HEK293 (cell line): ENCODE measurements around the gene FOSL1.

Experiments used
- EGR2 ChIP-seq: fragments of 450-650 bp; formaldehyde crosslinking; IDR thresholded peaks from 2 replicates; pipeline ENCODE4 v1.5.1; 2016; ENCODE audit warnings: low read depth, missing biosample characterization, missing genetic modification characterization
- KLF10 ChIP-seq: fragments of 450-650 bp; IDR thresholded peaks from 2 replicates; pipeline ENCODE4 v1.5.1; 2018; ENCODE audit warnings: missing biosample characterization, mild to moderate bottlenecking, missing genetic modification characterization
- MEIS1 ChIP-seq: sonication (generic); formaldehyde crosslinking; IDR thresholded peaks from 2 replicates; pipeline ENCODE4 v1.8.1; 2022; ENCODE audit warnings: missing genetic modification reagents, mild to moderate bottlenecking, borderline replicate concordance
- MYNN ChIP-seq: fragments of 450-650 bp; formaldehyde crosslinking; IDR thresholded peaks from 2 replicates; pipeline ENCODE4 v1.5.1; 2016; ENCODE audit warnings: missing biosample characterization, missing genetic modification characterization, borderline replicate concordance
- TRIM28 ChIP-seq: IDR thresholded peaks from 2 replicates; pipeline ENCODE4 v1.6.1; 2011; ENCODE audit warnings: low read length, control low read depth, borderline replicate concordance
- WT1 ChIP-seq: fragments of 450-650 bp; formaldehyde crosslinking; IDR thresholded peaks from 2 replicates; pipeline ENCODE4 v1.5.1; 2016; ENCODE audit warnings: missing biosample characterization, missing genetic modification characterization
- YY2 ChIP-seq: fragments of 450-650 bp; formaldehyde crosslinking; IDR thresholded peaks from 2 replicates; pipeline ENCODE4 v1.5.1; 2016; ENCODE audit warnings: missing biosample characterization, missing genetic modification characterization
- ZNF10 ChIP-seq: fragments of 450-650 bp; formaldehyde crosslinking; IDR thresholded peaks from 2 replicates; pipeline ENCODE4 v1.5.1; 2017; ENCODE audit warnings: missing biosample characterization, missing genetic modification characterization
- ZNF140 ChIP-seq: fragments of 450-650 bp; formaldehyde crosslinking; IDR thresholded peaks from 2 replicates; pipeline ENCODE4 v1.5.1; 2016; ENCODE audit warnings: missing biosample characterization, missing genetic modification characterization
- ZNF157 ChIP-seq: fragments of 450-650 bp; formaldehyde crosslinking; IDR thresholded peaks from 2 replicates; pipeline ENCODE4 v1.5.1; 2016; ENCODE audit warnings: missing biosample characterization, missing genetic modification characterization
- ZNF169 ChIP-seq: fragments of 450-650 bp; formaldehyde crosslinking; IDR thresholded peaks from 2 replicates; pipeline ENCODE4 v1.5.1; 2016; ENCODE audit warnings: missing biosample characterization, missing genetic modification characterization
- ZNF175 ChIP-seq: fragments of 450-650 bp; formaldehyde crosslinking; IDR thresholded peaks from 2 replicates; pipeline ENCODE4 v1.5.1; 2016; ENCODE audit warnings: missing biosample characterization, missing genetic modification characterization
- ZNF2 ChIP-seq: fragments of 450-650 bp; formaldehyde crosslinking; IDR thresholded peaks from 2 replicates; pipeline ENCODE4 v1.5.1; 2016; ENCODE audit warnings: missing biosample characterization, missing genetic modification characterization
- ZNF211 ChIP-seq: fragments of 450-650 bp; formaldehyde crosslinking; IDR thresholded peaks from 2 replicates; pipeline ENCODE4 v1.5.1; 2016; ENCODE audit warnings: low read depth, missing biosample characterization, missing genetic modification characterization
- ZNF239 ChIP-seq: fragments of 450-650 bp; formaldehyde crosslinking; IDR thresholded peaks from 2 replicates; pipeline ENCODE4 v1.5.1; 2016; ENCODE audit warnings: missing biosample characterization, missing genetic modification characterization
- ZNF292 ChIP-seq: fragments of 450-650 bp; formaldehyde crosslinking; IDR thresholded peaks from 2 replicates; pipeline ENCODE4 v1.5.1; 2016; ENCODE audit warnings: low read depth, missing biosample characterization, missing genetic modification characterization, borderline replicate concordance
- ZNF366 ChIP-seq: fragments of 450-650 bp; formaldehyde crosslinking; conservative IDR thresholded peaks from 2 replicates; pipeline ENCODE4 v1.5.1; 2016; ENCODE audit warnings: missing biosample characterization, missing genetic modification characterization
- ZNF398 ChIP-seq: fragments of 450-650 bp; formaldehyde crosslinking; IDR thresholded peaks from 2 replicates; pipeline ENCODE4 v1.5.1; 2017; ENCODE audit warnings: missing biosample characterization, missing genetic modification characterization
- ZNF416 ChIP-seq: fragments of 450-650 bp; formaldehyde crosslinking; IDR thresholded peaks from 2 replicates; pipeline ENCODE4 v1.5.1; 2016; ENCODE audit warnings: missing biosample characterization, missing genetic modification characterization
- ZNF433 ChIP-seq: fragments of 450-650 bp; formaldehyde crosslinking; IDR thresholded peaks from 2 replicates; pipeline ENCODE4 v1.5.1; 2016; ENCODE audit warnings: missing biosample characterization, missing genetic modification characterization, low read depth
- ZNF560 ChIP-seq: fragments of 450-650 bp; formaldehyde crosslinking; IDR thresholded peaks from 2 replicates; pipeline ENCODE4 v1.5.1; 2017; ENCODE audit warnings: missing biosample characterization, missing genetic modification characterization, borderline replicate concordance
- ZNF677 ChIP-seq: fragments of 450-650 bp; IDR thresholded peaks from 2 replicates; pipeline ENCODE4 v1.5.0; 2018; ENCODE audit warnings: missing biosample characterization, mild to moderate bottlenecking, missing genetic modification characterization, moderate library complexity
- ZNF777 ChIP-seq: fragments of 450-650 bp; formaldehyde crosslinking; IDR thresholded peaks from 2 replicates; pipeline ENCODE4 v1.5.1; 2017; ENCODE audit warnings: missing biosample characterization, missing genetic modification characterization, borderline replicate concordance
- ZNF791 ChIP-seq: fragments of 450-650 bp; formaldehyde crosslinking; IDR thresholded peaks from 2 replicates; pipeline ENCODE4 v1.5.1; 2016; ENCODE audit warnings: missing biosample characterization, missing genetic modification characterization
- ZNF837 ChIP-seq: fragments of 450-650 bp; formaldehyde crosslinking; IDR thresholded peaks from 2 replicates; pipeline ENCODE4 v1.5.1; 2016; ENCODE audit warnings: missing biosample characterization, missing genetic modification characterization
- ZXDB ChIP-seq: fragments of 450-650 bp; formaldehyde crosslinking; IDR thresholded peaks from 2 replicates; pipeline ENCODE4 v1.5.1; 2016; ENCODE audit warnings: missing biosample characterization, missing genetic modification characterization
- TF ChIP-seq, protein P1 (sequence below): fragments of 450-650 bp; formaldehyde crosslinking; conservative IDR thresholded peaks from 2 replicates; pipeline ENCODE4 v1.5.1; 2016; ENCODE audit warnings: low read depth, missing biosample characterization, missing genetic modification characterization
- TF ChIP-seq, protein P2 (sequence below): fragments of 450-650 bp; formaldehyde crosslinking; IDR thresholded peaks from 2 replicates; pipeline ENCODE4 v1.5.1; 2016; ENCODE audit warnings: missing biosample characterization, missing genetic modification characterization
- TF ChIP-seq, protein P3 (sequence below): IDR thresholded peaks from 2 replicates; pipeline ENCODE4 v1.6.1; 2011; ENCODE audit warnings: mild to moderate bottlenecking, low read depth, low read length, borderline replicate concordance
- TF ChIP-seq, protein P4 (sequence below): fragments of 450-650 bp; formaldehyde crosslinking; IDR thresholded peaks from 2 replicates; pipeline ENCODE4 v1.5.0; 2017; ENCODE audit warnings: missing biosample characterization, missing genetic modification characterization, borderline replicate concordance

The FOSL1 gene

GRCh38 chr11:65891219-65892136, 8.7 kb downstream of the FOSL1 start (continued):
- no peak for TF ChIP-seq ZNF791 (tag by site-specific recombination)
- TF ChIP-seq ZNF560 (tag by site-specific recombination), result no peak
- TF ChIP-seq ZNF175 (tag by site-specific recombination), result no peak
- TF ChIP-seq, protein P1, sequence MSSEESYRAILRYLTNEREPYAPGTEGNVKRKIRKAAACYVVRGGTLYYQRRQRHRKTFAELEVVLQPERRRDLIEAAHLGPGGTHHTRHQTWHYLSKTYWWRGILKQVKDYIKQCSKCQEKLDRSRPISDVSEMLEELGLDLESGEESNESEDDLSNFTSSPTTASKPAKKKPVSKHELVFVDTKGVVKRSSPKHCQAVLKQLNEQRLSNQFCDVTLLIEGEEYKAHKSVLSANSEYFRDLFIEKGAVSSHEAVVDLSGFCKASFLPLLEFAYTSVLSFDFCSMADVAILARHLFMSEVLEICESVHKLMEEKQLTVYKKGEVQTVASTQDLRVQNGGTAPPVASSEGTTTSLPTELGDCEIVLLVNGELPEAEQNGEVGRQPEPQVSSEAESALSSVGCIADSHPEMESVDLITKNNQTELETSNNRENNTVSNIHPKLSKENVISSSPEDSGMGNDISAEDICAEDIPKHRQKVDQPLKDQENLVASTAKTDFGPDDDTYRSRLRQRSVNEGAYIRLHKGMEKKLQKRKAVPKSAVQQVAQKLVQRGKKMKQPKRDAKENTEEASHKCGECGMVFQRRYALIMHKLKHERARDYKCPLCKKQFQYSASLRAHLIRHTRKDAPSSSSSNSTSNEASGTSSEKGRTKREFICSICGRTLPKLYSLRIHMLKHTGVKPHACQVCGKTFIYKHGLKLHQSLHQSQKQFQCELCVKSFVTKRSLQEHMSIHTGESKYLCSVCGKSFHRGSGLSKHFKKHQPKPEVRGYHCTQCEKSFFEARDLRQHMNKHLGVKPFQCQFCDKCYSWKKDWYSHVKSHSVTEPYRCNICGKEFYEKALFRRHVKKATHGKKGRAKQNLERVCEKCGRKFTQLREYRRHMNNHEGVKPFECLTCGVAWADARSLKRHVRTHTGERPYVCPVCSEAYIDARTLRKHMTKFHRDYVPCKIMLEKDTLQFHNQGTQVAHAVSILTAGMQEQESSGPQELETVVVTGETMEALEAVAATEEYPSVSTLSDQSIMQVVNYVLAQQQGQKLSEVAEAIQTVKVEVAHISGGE, result peak; percentile 60
- peak; percentile 45 for TF ChIP-seq ZNF398 (tag by site-specific recombination)
- no peak for TF ChIP-seq ZNF366 (tag by site-specific recombination)
- no peak for TF ChIP-seq ZNF239 (tag by site-specific recombination)
- TF ChIP-seq ZNF169 (tag by site-specific recombination), result no peak
- no peak for TF ChIP-seq ZNF837
- no peak for TF ChIP-seq EGR2 (tag by site-specific recombination)
- TF ChIP-seq, protein P2, sequence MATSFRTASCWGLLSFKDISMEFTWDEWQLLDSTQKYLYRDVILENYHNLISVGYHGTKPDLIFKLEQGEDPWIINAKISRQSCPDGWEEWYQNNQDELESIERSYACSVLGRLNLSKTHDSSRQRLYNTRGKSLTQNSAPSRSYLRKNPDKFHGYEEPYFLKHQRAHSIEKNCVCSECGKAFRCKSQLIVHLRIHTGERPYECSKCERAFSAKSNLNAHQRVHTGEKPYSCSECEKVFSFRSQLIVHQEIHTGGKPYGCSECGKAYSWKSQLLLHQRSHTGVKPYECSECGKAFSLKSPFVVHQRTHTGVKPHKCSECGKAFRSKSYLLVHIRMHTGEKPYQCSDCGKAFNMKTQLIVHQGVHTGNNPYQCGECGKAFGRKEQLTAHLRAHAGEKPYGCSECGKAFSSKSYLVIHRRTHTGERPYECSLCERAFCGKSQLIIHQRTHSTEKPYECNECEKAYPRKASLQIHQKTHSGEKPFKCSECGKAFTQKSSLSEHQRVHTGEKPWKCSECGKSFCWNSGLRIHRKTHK (tag by site-specific recombination), result no peak
- no peak for TF ChIP-seq ZNF2 (tag by site-specific recombination)
- TF ChIP-seq TRIM28, result no peak
- no peak for TF ChIP-seq MEIS1 (CRISPR knock-in tag)
- TF ChIP-seq ZNF416 (tag by site-specific recombination), result no peak
- no peak for TF ChIP-seq MYNN (tag by site-specific recombination)
- TF ChIP-seq ZNF777 (tag by site-specific recombination), result no peak
- no peak for TF ChIP-seq WT1 (tag by site-specific recombination)
- TF ChIP-seq ZNF140 (tag by site-specific recombination), result no peak
- TF ChIP-seq ZNF433 (tag by site-specific recombination), result no peak
- TF ChIP-seq YY2, result no peak
- TF ChIP-seq ZNF677 (tag by site-specific recombination), result no peak
- no peak for TF ChIP-seq ZNF211 (tag by site-specific recombination)
- TF ChIP-seq ZXDB (tag by site-specific recombination), result no peak
- TF ChIP-seq ZNF10, result peak; percentile 83
- no peak for TF ChIP-seq ZNF292 (tag by site-specific recombination)
- TF ChIP-seq, protein P3, sequence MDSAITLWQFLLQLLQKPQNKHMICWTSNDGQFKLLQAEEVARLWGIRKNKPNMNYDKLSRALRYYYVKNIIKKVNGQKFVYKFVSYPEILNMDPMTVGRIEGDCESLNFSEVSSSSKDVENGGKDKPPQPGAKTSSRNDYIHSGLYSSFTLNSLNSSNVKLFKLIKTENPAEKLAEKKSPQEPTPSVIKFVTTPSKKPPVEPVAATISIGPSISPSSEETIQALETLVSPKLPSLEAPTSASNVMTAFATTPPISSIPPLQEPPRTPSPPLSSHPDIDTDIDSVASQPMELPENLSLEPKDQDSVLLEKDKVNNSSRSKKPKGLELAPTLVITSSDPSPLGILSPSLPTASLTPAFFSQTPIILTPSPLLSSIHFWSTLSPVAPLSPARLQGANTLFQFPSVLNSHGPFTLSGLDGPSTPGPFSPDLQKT, result no peak
- no peak for TF ChIP-seq KLF10
- no peak for TF ChIP-seq ZNF157
- TF ChIP-seq, protein P4, sequence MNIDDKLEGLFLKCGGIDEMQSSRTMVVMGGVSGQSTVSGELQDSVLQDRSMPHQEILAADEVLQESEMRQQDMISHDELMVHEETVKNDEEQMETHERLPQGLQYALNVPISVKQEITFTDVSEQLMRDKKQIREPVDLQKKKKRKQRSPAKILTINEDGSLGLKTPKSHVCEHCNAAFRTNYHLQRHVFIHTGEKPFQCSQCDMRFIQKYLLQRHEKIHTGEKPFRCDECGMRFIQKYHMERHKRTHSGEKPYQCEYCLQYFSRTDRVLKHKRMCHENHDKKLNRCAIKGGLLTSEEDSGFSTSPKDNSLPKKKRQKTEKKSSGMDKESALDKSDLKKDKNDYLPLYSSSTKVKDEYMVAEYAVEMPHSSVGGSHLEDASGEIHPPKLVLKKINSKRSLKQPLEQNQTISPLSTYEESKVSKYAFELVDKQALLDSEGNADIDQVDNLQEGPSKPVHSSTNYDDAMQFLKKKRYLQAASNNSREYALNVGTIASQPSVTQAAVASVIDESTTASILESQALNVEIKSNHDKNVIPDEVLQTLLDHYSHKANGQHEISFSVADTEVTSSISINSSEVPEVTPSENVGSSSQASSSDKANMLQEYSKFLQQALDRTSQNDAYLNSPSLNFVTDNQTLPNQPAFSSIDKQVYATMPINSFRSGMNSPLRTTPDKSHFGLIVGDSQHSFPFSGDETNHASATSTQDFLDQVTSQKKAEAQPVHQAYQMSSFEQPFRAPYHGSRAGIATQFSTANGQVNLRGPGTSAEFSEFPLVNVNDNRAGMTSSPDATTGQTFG (tag by site-specific recombination), result no peak
